Esophagus squamous epithelium (tissue), 5 donors: ENCODE measurements around the gene FBXO31. TPM values are rescaled to one million over a fixed set of nuclear protein-coding genes. Genes with fewer than 3 reads are reported as not detected.

ENCODE experiments used
- DNase-seq: peaks from one replicate; lab custom pipeline; 2025; lab: John Stamatoyannopoulos, UW
- H3K27ac ChIP-seq, 4 donors: fragments of 200-600 bp; sonication (generic); one replicate each; pipeline ENCODE4 v1.5.1; 2016 to 2019; ENCODE audit warnings: mild to moderate bottlenecking in 1 of 4
- H3K27me3 ChIP-seq, 4 donors: fragments of 200-600 bp; sonication (generic); 1 replicate in 3 of 4; 2 replicates in 1 of 4; pipeline versions ENCODE4 v1.5.1 to v1.6.0; 2017 to 2021; ENCODE audit warnings: antibody characterized with exemption in 1 of 4
- H3K36me3 ChIP-seq, 3 donors: fragments of 200-600 bp; sonication (generic); one replicate each; pipeline ENCODE4 v1.5.1; 2016 to 2019
- H3K4me1 ChIP-seq, 3 donors: fragments of 200-600 bp; sonication (generic); one replicate each; pipeline ENCODE4 v1.5.1; 2017 to 2019
- H3K4me3 ChIP-seq, 4 donors: fragments of 200-600 bp; sonication (generic); 1 replicate in 3 of 4; 2 replicates in 1 of 4; pipeline ENCODE4 v1.5.1; 2016 to 2019; ENCODE audit warnings: mild to moderate bottlenecking in 2 of 4, moderate library complexity in 1 of 4
- H3K9me3 ChIP-seq, 3 donors: fragments of 200-600 bp; sonication (generic); one replicate each; pipeline ENCODE4 v1.5.1; 2016 to 2019
- CTCF ChIP-seq, 6 experiments: fragments of 450-650 bp in 4 of 6; fragments of 200-600 bp in 2 of 6; sonication (generic) in 2 of 6; IDR thresholded peaks; one replicate each; pipeline ENCODE4 v1.5.1; 2016 to 2019; ENCODE audit warnings: antibody characterized with exemption in 6 of 6, mild to moderate bottlenecking in 4 of 6, moderate library complexity in 4 of 6
- POLR2A ChIP-seq, 4 donors: fragments of 450-650 bp; IDR thresholded peaks; one replicate each; pipeline ENCODE4 v1.6.1; 2017; ENCODE audit warnings: antibody characterized with exemption in 4 of 4, mild to moderate bottlenecking in 4 of 4, moderate library complexity in 3 of 4
- WGBS, 2 donors: methylation state at CpG; one replicate each; pipeline ENCODE4 v1.1.5; 2018; 5-methylcytosine and 5-hydroxymethylcytosine counted together
- intact Hi-C: fragments of 100-400 bp; cut with DNase I; formaldehyde crosslinking; loops from one replicate; pipeline ENCODE4 v1.15.0; 2022
- total RNA-seq, 4 donors: library from RNA; depleted of rRNA; stranded (reverse); fragments of >200 nt; gene quantifications; one replicate each; pipeline ENCODE4 v1.1.0, GENCODE V29; 2016
- donor health status: DM: yes; HTN: yes; CAD: no.

FBXO31 gene
- total RNA-seq, 4 donors from 2014 or later: 18.3 to 43.7 (median 21.2) TPM

- H3K9me3 ChIP-seq: no peaks in the 10 kb centered on the region
- peaks cover 0 to 19% (median 0%) of the 10 kb centered on the region in 3 donors for H3K4me1 ChIP-seq
- H3K27ac ChIP-seq: no peak overlapping the region
- intact Hi-C loops: loop anchor here (10.0 kb wide), 1 partner anchor 209 kb away; no protein-coding TSS in a partner anchor
- H3K27me3 ChIP-seq: no peaks in the 10 kb centered on the region
- no peak overlapping the region for H3K4me3 ChIP-seq
- DNase-seq: no peak
- WGBS, 2 donors: 90 to 91% methylated on average over 9 to 11 of the region's 12 CpGs
- TF ChIP-seq POLR2A (IDR thresholded peaks at IDR 0.05) (no peak), CTCF (IDR thresholded peaks at IDR 0.05) (no peak)
- peaks cover 0 to 97% (median 12%) of the 10 kb centered on the region in 3 donors for H3K36me3 ChIP-seq
Measured at GRCh38 chr16:87425941-87426340, 42.4 kb upstream of the FBXO31 start.

- WGBS, 2 donors: 70% methylated on average over 3 of the region's 12 CpGs; no CpG with 5 or more reads in 1 of the 2 donors
- DNase-seq: no peak
- no peak overlapping the region for H3K4me3 ChIP-seq
- H3K27ac ChIP-seq: no peak overlapping the region
- H3K4me1 ChIP-seq: peaks cover 0 to 21% (median 0%) of the 10 kb centered on the region in 3 donors
- no peaks in the 10 kb centered on the region for H3K9me3 ChIP-seq
- intact Hi-C loops: loop anchor here (10.0 kb wide), 1 partner anchor 211 kb away; no protein-coding TSS in a partner anchor
- TF ChIP-seq POLR2A (IDR thresholded peaks at IDR 0.05) (no peak), CTCF (IDR thresholded peaks at IDR 0.05) (no peak)
- peaks cover 0 to 97% (median 24%) of the 10 kb centered on the region in 3 donors for H3K36me3 ChIP-seq
- no peaks in the 10 kb centered on the region for H3K27me3 ChIP-seq
Measured at GRCh38 chr16:87424266-87424665, 40.7 kb upstream of the FBXO31 start.

GRCh38 chr16:87423429-87423828, 39.9 kb upstream of the FBXO31 start:
- WGBS, 2 donors: 92 to 95% methylated on average over 12 to 15 of the region's 15 CpGs
- TF ChIP-seq CTCF (IDR thresholded peaks at IDR 0.05): no peak

GRCh38 chr16:87422106-87422505, 38.5 kb upstream of the FBXO31 start:
- Histone ChIP-seq H3K4me1 (peaks cover 0 to 15% (median 0%) of the 10 kb centered on the region in 3 donors), H3K4me3 (no peak overlapping the region), H3K27me3 (no peaks in the 10 kb centered on the region), H3K36me3 (peaks cover 0 to 98% (median 34%) of the 10 kb centered on the region in 3 donors), H3K9me3 (no peaks in the 10 kb centered on the region), H3K27ac (no peak overlapping the region)
- intact Hi-C loops: loop anchor here (10.0 kb wide), 1 partner anchor 213 kb away; no protein-coding TSS in a partner anchor
- TF ChIP-seq CTCF (IDR thresholded peaks at IDR 0.05): no peak
- TF ChIP-seq POLR2A (IDR thresholded peaks at IDR 0.05): no peak
- WGBS, 2 donors: 82 to 86% methylated on average over 11 of the region's 11 CpGs
- DNase-seq: no peak

More at GRCh38 chr16:87423429-87423828, 39.9 kb upstream of the FBXO31 start:
- DNase-seq: no peak
- H3K27me3 ChIP-seq: no peaks in the 10 kb centered on the region
- intact Hi-C loops: loop anchor here (10.0 kb wide), 1 partner anchor 211 kb away; no protein-coding TSS in a partner anchor
- no peaks in the 10 kb centered on the region for H3K9me3 ChIP-seq
- H3K27ac ChIP-seq: no peak overlapping the region
- peaks cover 0 to 15% (median 0%) of the 10 kb centered on the region in 3 donors for H3K4me1 ChIP-seq
- H3K4me3 ChIP-seq: no peak overlapping the region
- H3K36me3 ChIP-seq: peaks cover 0 to 97% (median 28%) of the 10 kb centered on the region in 3 donors

- peaks cover 0 to 99% (median 37%) of the 10 kb centered on the region in 3 donors for H3K36me3 ChIP-seq
- intact Hi-C loops: loop anchor here (10.0 kb wide), 1 partner anchor 214 kb away; no protein-coding TSS in a partner anchor
- H3K27ac ChIP-seq: peak overlapping the region in 1 of 4 donors; percentile 21
- H3K9me3 ChIP-seq: no peaks in the 10 kb centered on the region
- no peak for DNase-seq
- 86 to 89% methylated on average over 10 to 13 of the region's 25 CpGs for WGBS, 2 donors
- H3K4me3 ChIP-seq: no peak overlapping the region
- H3K27me3 ChIP-seq: no peaks in the 10 kb centered on the region
- no peak for TF ChIP-seq CTCF (IDR thresholded peaks at IDR 0.05)
- peaks cover 0 to 15% (median 0%) of the 10 kb centered on the region in 3 donors for H3K4me1 ChIP-seq
Measured at GRCh38 chr16:87421003-87421912, 37.7 kb upstream of the FBXO31 start.
